EH (cell line): ENCODE measurements around the gene ELK3.
A peak's percentile ranks its signal among the peaks of the same experiment; 100 is the strongest.

Source experiments
- DNase-seq: peaks from one replicate; pipeline ENCODE4 v3.0.0-alpha.2; 2015; ENCODE audit warnings: low read depth

Gene ELK3

GRCh38 chr12:96212456-96213375 is 18.5 kb downstream of the ELK3 start:
- peak; percentile 27 for DNase-seq

GRCh38 chr12:96213869-96214268 is 19.7 kb downstream of the ELK3 start:
- DNase-seq: no peak

GRCh38 chr12:96215919-96216273 is 21.7 kb downstream of the ELK3 start:
- DNase-seq: no peak

- no peak for DNase-seq
Observed at GRCh38 chr12:96218989-96219678, 25.0 kb downstream of the ELK3 start.

GRCh38 chr12:96219700-96220206 is 25.6 kb downstream of the ELK3 start:
- DNase-seq: peak; percentile 98

- peak; percentile 66 for DNase-seq
Observed at GRCh38 chr12:96220902-96221301, 26.7 kb downstream of the ELK3 start.

- no peak for DNase-seq
Observed at GRCh38 chr12:96221391-96221790, 27.2 kb downstream of the ELK3 start.

GRCh38 chr12:96223411-96224218 is 29.4 kb downstream of the ELK3 start:
- no peak for DNase-seq

- no peak for DNase-seq
Observed at GRCh38 chr12:96224219-96224615, 30.0 kb downstream of the ELK3 start.

GRCh38 chr12:96225044-96225855 is 31.1 kb downstream of the ELK3 start:
- no peak for DNase-seq

GRCh38 chr12:96225994-96226399 is 31.8 kb downstream of the ELK3 start:
- DNase-seq: no peak

- DNase-seq: no peak
Observed at GRCh38 chr12:96226401-96226800, 32.2 kb downstream of the ELK3 start.

- no peak for DNase-seq
Observed at GRCh38 chr12:96226801-96227348, 32.7 kb downstream of the ELK3 start.

GRCh38 chr12:96227365-96228106 is 33.4 kb downstream of the ELK3 start:
- no peak for DNase-seq

GRCh38 chr12:96228566-96229248 is 34.5 kb downstream of the ELK3 start:
- DNase-seq: no peak

- DNase-seq: no peak
Observed at GRCh38 chr12:96230646-96231045, 36.5 kb downstream of the ELK3 start.

GRCh38 chr12:96233168-96233567 is 39.0 kb downstream of the ELK3 start:
- DNase-seq: no peak

GRCh38 chr12:96233939-96234461 is 39.8 kb downstream of the ELK3 start:
- peak; percentile 88 for DNase-seq
